ENCODE measurements around the gene PCDH1.
"Not testable (repeated sequence)": the region's sequence is repeated elsewhere in the genome, so short reads cannot be mapped to it uniquely, and the experiment has no call there.

PCDH1 gene

DNA sequence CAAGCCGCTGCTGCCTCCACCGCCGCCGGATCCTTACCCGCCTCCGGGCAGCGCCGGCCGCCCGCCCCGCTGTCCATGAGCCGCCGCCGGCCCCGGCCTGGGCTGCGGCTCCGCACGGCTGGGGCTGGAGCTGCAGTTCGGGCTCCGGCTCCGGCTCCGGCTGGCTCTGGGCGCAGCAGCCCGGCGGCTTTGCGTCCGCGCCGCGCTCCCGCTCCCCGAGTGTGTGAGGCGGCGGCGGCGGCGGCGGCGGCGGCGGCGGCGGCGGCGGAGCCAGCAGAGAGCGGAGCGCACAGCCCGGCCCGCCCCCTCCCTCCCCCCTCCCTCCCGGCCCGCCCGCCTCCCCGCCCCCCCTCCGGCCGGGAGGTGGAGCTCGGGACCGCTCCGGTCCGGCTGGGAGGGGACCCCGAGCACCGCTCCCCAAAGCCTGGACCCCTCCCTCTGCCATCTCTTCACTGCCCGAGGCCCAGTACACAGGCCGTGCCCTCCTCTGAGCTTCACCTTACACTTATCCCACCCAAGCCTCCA lies at the start of gene PCDH1:
TSS of gene PCDH1 (minus strand) at position 225 of the 525 bp plus-strand sequence. CDS start at position 77, 148 bp downstream.
- DNase-seq, result peak; percentile 19

- DNase-seq, result no peak
Measured at GRCh38 chr5:141926434-141926833, 48.2 kb upstream of the PCDH1 start.

DNA sequence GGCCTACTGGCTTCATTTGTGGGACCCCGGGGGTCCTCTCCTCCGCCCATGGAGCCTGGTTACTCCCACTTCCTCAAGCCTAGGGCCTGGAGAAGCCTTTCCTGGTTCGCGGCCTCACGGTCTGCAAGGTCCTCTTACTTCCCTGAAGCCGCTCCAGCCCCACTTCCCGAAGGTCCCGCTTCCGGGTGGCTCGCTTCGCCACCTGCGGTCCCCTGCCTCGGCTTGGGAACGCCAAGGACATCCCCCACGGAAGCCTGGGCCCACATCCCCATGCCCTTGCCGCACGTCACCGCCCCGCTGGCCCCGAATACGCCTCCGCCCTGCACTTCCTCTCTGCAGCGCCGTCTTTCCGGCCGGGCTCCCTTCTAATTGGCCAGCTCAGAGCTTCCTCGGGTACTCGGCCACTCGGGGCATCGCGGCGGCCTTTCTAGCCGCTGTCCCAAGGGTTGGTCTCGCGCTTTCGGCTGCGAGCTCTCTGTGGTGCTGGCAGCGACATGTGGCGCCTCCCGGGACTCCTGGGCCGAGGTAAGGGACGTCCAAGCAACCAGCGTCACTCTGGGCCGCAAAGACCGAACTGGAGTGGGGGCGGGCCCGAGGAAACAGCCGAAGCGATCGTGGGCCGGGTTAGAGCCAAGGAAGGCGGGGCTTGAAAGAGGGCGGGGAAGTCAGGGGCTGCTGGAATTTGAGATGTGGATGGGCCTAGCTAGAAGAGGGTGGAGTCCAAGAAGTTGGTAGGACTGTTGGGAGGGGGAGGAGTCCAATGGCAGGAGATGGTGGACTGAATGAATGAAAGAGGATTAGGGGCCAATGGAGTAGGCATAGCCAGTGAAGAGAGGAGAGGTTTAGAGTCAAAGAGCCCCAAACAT lies 45.5 kb upstream of the PCDH1 start, which contains the start of gene DELE1:
TSS of gene DELE1 (plus strand) at position 424 of the 866 bp plus-strand sequence. CDS start at position 495, 71 bp downstream.
- peak; percentile 92 for DNase-seq

- DNase-seq, result not testable (repeated sequence)
Measured at GRCh38 chr5:141922827-141923447, 44.7 kb upstream of the PCDH1 start.

GRCh38 chr5:141920771-141921170 lies 42.6 kb upstream of the PCDH1 start:
- DNase-seq, result no peak

DNA sequence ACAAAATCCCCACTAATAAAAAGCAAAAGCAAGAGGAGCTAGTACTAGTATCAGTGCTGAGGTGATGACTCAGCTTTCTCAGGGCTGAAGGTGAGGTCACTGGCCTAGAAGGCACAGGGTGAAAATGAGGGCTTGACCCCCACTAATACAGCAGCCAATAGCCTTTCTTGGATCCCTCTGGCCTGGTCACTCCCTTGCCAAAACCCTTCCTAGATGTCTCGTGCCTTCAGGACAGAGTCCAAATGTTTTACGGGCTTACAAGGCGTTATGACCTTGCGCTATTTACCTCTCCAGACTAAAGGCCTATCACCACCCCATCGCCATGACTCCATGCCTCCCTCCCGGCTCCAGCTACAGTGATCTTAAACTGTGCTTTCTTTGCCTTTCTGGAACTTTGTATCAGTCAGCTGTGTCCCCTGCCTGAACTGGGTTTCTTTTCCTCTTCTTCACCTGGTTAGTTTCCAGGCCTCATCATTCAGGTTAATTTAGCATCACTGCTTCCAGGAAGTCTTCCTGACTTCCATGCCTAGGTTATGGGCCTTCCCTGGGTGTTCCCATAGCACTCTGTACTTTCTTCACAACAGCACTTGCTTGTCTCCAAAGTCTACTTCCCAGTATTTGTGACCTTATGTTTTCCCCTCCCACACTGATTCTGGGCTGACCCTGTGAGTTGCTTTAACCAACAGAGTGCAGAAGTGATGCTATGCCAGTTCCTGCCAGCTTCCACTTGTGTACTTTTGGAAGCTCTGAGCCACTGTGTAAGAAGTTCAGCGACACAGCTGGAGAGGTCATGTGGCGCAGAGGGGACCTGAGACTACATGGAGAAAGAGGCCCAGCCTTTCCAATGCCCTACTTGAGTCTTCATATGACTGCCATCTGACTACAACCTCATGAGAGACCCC lies 41.3 kb upstream of the PCDH1 start:
- no peak for DNase-seq

GRCh38 chr5:141917760-141918159 lies 39.5 kb upstream of the PCDH1 start:
- DNase-seq, result no peak

DNA sequence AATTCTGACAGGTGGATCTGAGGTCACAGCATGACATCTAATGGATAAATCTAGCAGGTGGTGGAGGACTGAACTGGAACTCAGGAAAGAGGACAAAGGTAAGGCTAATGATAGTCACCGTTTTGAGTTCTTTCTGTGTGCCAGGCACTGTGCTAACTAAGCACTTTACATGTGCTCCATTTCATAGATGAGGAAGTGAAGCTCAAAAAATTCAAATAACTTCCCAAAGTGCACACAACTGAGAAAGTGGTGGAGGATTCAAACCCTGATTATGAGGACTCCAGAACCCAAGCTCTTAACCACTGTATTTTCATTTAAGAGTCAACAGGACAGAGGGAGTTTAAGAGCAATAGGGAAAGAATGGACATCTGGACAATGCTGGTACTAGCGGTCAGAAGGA lies 38.3 kb upstream of the PCDH1 start:
- no peak for DNase-seq

- no peak for DNase-seq
Measured at GRCh38 chr5:141915881-141916336, 37.7 kb upstream of the PCDH1 start.

- no peak for DNase-seq
Measured at GRCh38 chr5:141914797-141915196, 36.6 kb upstream of the PCDH1 start.

- peak; percentile 3 for DNase-seq
Measured at GRCh38 chr5:141914199-141914743, 36.1 kb upstream of the PCDH1 start.

DNA sequence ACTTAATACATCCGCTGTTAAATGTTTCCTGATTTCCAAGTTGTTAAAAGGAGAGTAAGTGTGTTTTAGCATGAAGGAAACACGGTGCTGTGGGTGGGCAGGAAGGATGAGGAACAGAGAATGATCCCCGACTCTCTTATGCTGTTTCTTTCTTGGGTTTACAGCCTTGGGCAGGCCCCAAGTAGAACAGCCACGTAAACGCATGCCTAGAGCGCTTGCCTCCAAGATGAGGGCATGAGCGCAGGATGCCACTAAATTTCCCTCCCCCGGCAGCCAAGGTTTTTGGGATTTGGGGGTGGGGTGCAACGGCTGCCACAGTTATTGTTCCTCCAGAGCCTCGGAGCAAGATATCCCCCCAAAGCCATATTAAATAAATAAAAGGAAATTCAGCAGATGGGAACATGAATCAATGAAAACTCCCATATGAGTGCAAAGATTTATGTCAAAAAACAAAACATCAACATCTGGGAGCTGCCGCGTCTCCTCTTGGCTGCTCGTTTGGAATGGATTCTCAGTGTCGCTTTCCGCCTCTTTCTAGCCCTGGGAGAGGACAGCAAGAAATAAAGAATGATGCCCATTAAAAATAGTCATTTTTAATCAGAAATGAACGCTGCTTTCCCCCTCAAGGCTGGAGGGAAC lies 35.5 kb upstream of the PCDH1 start:
- DNase-seq, result no peak

DNA sequence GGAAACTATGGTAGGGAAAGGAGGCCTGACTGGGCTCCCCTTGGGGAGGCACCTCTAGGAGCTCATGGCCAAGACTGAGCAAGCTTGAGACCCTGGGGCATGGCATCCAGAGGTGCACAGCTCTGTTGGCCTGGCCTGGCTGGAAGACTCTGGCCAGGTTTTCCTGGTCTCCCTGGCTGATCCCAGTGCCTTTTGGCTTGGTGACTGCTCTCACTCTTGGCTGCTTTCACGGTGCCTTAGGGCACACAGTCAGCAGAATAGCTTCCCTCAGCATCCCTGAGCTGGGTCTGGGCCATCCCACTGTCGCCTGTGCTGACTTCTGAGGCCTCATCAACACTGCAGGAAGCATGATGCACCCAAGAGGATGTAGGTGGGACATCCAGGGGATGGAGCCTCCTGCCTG lies 32.1 kb upstream of the PCDH1 start:
- DNase-seq, result no peak

DNA sequence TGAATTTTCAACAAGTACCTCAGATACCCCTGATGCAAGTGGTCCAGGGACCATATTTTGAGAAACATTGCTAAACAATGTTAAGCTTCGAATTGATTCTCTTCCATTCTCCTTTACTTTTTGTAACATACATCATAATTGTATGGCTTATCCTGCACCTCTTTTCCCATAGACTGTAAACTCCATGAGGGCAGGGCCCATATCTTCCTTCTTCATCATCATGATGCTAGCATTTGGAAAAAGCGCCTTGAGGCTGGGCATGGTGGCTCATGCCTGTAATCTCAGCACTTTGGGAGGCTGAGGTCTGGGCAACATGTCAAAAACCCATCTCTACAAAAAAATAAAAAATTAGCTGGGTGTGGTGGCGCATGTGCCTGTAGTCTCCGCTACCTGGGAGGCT lies 31.0 kb upstream of the PCDH1 start:
- no peak for DNase-seq

- DNase-seq, result no peak
Measured at GRCh38 chr5:141908796-141909195, 30.6 kb upstream of the PCDH1 start.

- DNase-seq, result no peak
Measured at GRCh38 chr5:141906972-141907371, 28.8 kb upstream of the PCDH1 start.

- DNase-seq, result no peak
Measured at GRCh38 chr5:141906517-141906916, 28.3 kb upstream of the PCDH1 start.

DNA sequence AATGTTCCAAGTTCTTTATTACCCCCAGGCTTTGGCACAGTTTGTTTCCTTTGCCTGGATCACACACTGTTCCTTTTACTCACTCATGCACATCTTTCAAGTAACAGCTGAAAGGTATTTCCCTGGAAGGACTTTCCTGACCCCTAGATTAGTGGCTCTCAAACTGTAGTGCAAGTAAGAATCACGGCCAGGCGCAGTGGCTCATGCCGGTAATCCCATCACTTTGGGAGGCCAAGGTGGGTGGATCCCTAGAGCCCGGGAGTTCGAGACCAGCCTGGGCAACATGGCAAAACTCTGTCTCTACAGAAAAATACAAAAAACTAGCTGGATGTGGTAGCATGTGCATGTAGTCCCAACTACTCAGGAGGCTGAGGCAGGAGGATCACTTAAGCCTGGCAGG lies 26.3 kb upstream of the PCDH1 start:
- no peak for DNase-seq

GRCh38 chr5:141903261-141903660 lies 25.1 kb upstream of the PCDH1 start:
- DNase-seq, result no peak

DNA sequence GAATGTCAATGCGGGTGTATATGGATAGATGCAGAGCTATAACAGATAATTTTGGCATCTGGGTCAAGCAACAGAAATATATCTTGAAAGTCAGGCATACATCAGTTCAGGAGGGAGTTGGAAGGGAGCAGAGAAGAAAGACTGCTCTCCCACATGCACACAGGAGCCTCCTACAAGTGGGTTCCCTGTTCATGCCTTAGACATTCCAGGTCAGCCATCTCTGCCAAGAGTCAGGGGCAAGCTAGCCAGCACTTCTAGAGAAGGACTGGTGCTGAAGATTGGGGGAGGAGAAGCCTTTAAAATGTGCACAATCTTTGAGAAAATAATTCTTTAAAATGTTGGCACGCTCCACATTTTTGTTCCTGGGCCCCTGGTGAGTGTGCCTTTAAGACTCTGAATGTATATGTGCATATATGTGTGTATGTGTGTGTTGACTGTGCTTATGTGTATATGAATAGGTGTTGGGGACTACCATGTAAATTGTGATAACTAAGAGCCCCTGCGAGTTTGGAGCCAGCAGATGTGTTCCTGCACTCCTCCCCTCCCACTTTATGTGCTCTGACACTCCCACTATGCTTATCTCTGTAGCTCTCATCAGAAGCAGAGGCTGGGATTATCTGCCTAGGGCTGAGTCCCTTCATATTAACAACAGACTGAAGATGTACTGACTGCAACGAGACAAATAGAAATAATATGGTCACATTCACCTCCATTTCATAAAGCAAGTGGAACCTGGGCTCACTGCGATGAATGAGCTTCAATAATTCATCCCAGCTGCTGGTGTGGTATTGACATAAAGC lies 24.0 kb upstream of the PCDH1 start:
- no peak for DNase-seq

GRCh38 chr5:141898448-141899049 lies 20.3 kb upstream of the PCDH1 start:
- DNase-seq, result no peak
